ENCODE results near the gene OR1D2. TPM values are rescaled to one million over a fixed set of nuclear protein-coding genes. Genes with fewer than 3 reads are reported as not detected.

OR1D2 gene
- total RNA-seq, 1 donor from 2014 or later: not detected

Other genes with a start within 250 kb of the OR1D2 start
- gene OR1D5, start 40.8 kb downstream of the OR1D2 start, total RNA-seq: not detected
- gene OR1G1, start 23.1 kb upstream of the OR1D2 start, total RNA-seq: not detected
- not detected for gene OR1A2, start 93.1 kb upstream of the OR1D2 start, total RNA-seq
- gene OR1A1, start 103.2 kb upstream of the OR1D2 start, total RNA-seq: not detected
- gene OR3A1, start 193.9 kb upstream of the OR1D2 start, total RNA-seq: not detected